ENCODE data around the gene GHR.

The GHR gene

GRCh38 chr5:42423285-42424165 lies at the start of gene GHR:
Gene GHR, plus strand, starts transcription at chr5:42423439. Its CDS starts 142,436 bp downstream, at chr5:42565875.
- peak; percentile 62 for DNase-seq

GRCh38 chr5:42374679-42375273 lies 48.5 kb upstream of the GHR start:
- DNase-seq, result no peak

GRCh38 chr5:42377496-42377895 lies 45.7 kb upstream of the GHR start:
- DNase-seq, result no peak

GRCh38 chr5:42381973-42382372 lies 41.3 kb upstream of the GHR start:
- no peak for DNase-seq

- DNase-seq, result no peak
These were observed 35.7 kb upstream of the GHR start for GRCh38 chr5:42387563-42387962.

- no peak for DNase-seq
These were observed 33.1 kb upstream of the GHR start for GRCh38 chr5:42390115-42390514.

- no peak for DNase-seq
These were observed 30.3 kb upstream of the GHR start for GRCh38 chr5:42392917-42393316.

GRCh38 chr5:42396111-42396510 lies 27.1 kb upstream of the GHR start:
- no peak for DNase-seq

GRCh38 chr5:42397267-42397666 lies 26.0 kb upstream of the GHR start:
- no peak for DNase-seq

GRCh38 chr5:42399702-42400101 lies 23.5 kb upstream of the GHR start:
- no peak for DNase-seq

GRCh38 chr5:42400474-42400873 lies 22.8 kb upstream of the GHR start:
- no peak for DNase-seq

- no peak for DNase-seq
These were observed 20.0 kb upstream of the GHR start for GRCh38 chr5:42403236-42403635.

GRCh38 chr5:42404366-42404765 lies 18.9 kb upstream of the GHR start:
- DNase-seq, result no peak

GRCh38 chr5:42419294-42419693 lies 3.9 kb upstream of the GHR start:
- DNase-seq, result no peak

- DNase-seq, result no peak
These were observed 471 bp upstream of the GHR start for GRCh38 chr5:42422656-42423280.

GRCh38 chr5:42426016-42426415 lies 2.8 kb downstream of the GHR start:
- no peak for DNase-seq

GRCh38 chr5:42429694-42430093 lies 6.5 kb downstream of the GHR start:
- DNase-seq, result no peak

GRCh38 chr5:42434047-42434724 lies 10.9 kb downstream of the GHR start:
- DNase-seq, result no peak

GRCh38 chr5:42436051-42436450 lies 12.8 kb downstream of the GHR start:
- no peak for DNase-seq

GRCh38 chr5:42454216-42454995 lies 31.2 kb downstream of the GHR start:
- DNase-seq, result no peak

- no peak for DNase-seq
These were observed 37.8 kb downstream of the GHR start for GRCh38 chr5:42461033-42461432.

GRCh38 chr5:42461507-42461906 lies 38.3 kb downstream of the GHR start:
- no peak for DNase-seq

GRCh38 chr5:42462083-42462482 lies 38.8 kb downstream of the GHR start:
- DNase-seq, result no peak
